ENCODE measurements around the gene GRM8.

DNA sequence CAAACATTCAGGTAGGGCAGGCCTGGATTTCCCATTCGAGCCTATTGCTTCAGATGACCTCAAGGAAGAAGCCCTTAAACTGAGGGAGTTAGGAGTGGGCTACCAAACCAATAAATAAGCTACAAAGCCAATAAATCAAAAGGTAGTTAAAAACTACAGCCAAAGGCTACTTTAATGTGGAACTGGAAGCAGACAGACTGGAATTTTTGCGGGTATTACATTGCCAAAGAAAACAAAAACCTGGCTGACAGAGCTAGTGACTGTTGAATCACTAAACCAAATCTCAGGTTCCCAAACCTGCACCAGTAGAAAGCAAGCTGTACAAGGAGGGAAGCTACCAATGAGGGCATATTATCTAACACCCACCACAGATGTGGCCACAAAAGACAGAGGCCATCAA, 315.6 kb downstream of the GRM8 start:
- TF ChIP-seq SP1 (IDR thresholded peaks at IDR 0.05) (no peak), SUZ12 (IDR thresholded peaks at IDR 0.05) (no peak), ARNT (IDR thresholded peaks at IDR 0.05) (no peak), FOXM1 (IDR thresholded peaks at IDR 0.05; ENCODE audit: borderline replicate concordance) (no peak), TARDBP (IDR thresholded peaks at IDR 0.05) (no peak), BHLHE40 (IDR thresholded peaks at IDR 0.05; ENCODE audit: borderline replicate concordance) (no peak), FOXA1 (IDR thresholded peaks at IDR 0.05) (no peak), PKNOX1 (IDR thresholded peaks at IDR 0.05) (no peak), CTBP1 (IDR thresholded peaks at IDR 0.05; ENCODE audit: borderline replicate concordance) (no peak), FOXK2 (IDR thresholded peaks at IDR 0.05) (no peak)

All from HEK293T (cell line).